OCI-LY3 (cell line): ENCODE data around the gene IL20RA.

Source experiments
- CTCF ChIP-seq: fragments of 200-600, 300-600 bp; sonication (generic); IDR thresholded peaks from 2 replicates; pipeline ENCODE4 v1.5.1; 2014; ENCODE audit warnings: antibody characterized with exemption, low read length, low read depth
- EZH2phosphoT487 ChIP-seq: fragments of 200-600 bp; shearing (Covaris generic); IDR thresholded peaks from 2 replicates; pipeline ENCODE4 v1.6.1; 2018; ENCODE audit warnings: antibody characterized with exemption, mixed run types, low read depth

- TF ChIP-seq CTCF (no peak), EZH2phosphoT487 (no peak)
Observed at GRCh38 chr6:137005073-137005472, 39.7 kb downstream of the IL20RA start.
